OCI-LY1 (cell line): ENCODE data around the gene RNGTT.

Source experiments
- CTCF ChIP-seq: fragments of 200-600 bp; sonication (generic), shearing (Covaris generic); IDR thresholded peaks from 2 replicates; pipeline ENCODE4 v1.5.1; 2017; ENCODE audit warnings: mild to moderate bottlenecking, antibody characterized with exemption, low read length, moderate library complexity, mixed read lengths
- EZH2 ChIP-seq: fragments of 200-600 bp; sonication (generic), shearing (Covaris generic); IDR thresholded peaks from 2 replicates; pipeline ENCODE4 v1.8.0; 2017; ENCODE audit warnings: borderline replicate concordance, mixed run types, mild to moderate bottlenecking, antibody characterized with exemption, low read length, moderate library complexity, mixed read lengths

- TF ChIP-seq CTCF (no peak), EZH2 (no peak)
Measured at GRCh38 chr6:88679841-88680240, 283.6 kb downstream of the RNGTT start.
